ENCODE measurements around the gene TRIO. TPM values are rescaled to one million over a fixed set of nuclear protein-coding genes. Genes with fewer than 3 reads are reported as not detected.

Gene TRIO
- total and polyA plus RNA-seq, 10 of the 15 experiments (the other 5 are each of a cell fraction or from before 2014, with no cell fraction given), result 5.1 to 96.4 (median 44.6) TPM

DNA sequence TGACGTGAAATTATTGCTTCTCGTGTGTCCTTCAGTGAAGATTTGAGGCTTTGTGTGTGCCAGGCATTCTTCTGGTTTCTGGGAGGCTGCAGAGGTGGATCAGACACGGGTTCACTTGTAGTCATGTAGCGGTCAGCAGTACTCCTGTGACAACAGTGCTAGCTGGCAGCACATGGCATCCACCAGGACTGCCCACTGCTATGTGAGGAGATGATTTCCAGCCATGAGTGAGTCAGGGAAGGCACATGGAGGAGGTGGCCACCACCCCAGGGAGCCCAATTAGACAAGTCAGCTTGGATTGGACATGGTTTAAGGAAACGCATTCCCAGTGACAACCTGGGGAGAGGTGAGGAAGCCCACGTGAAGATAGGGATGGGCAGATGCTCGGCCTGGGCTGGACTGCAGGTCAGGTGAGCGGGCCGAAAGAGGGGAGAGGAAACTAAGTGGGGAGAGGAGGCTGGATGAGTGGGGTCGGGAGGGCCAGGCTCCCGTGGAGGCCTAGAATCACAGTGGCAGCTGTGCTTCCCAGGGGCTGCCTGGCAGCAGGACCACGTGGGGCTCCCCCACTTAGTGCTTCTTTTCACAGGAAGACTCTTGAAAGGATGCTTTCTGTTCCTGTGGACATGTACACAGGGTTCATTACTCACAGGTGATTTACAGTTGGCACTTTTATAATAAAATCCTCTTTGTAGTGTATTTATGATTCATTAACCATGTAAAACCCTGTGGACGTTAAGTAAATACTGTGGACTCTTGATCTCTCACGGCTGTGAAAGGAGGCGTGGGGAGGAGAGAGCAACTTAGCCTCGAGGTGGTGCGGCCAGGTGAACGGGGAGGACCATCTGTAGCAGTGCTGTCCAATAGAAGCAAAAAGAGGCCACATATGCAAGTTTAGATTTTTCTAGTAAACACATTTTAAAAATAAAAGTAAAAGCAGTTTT lies 358.5 kb downstream of the TRIO start:
- TF ChIP-seq HDGF (IDR thresholded peaks at IDR 0.05), result no peak
- 0 out of 2 replicates have a peak, but pooled peaks have one; percentile 23 for TF ChIP-seq POLR2A (IDR thresholded peaks at IDR 0.05; ENCODE audit: low read depth, low read length)
- ChIA-PET POLR2A (no interaction called here), SMC1A (ENCODE audit: uncharacterized antibody, unreplicated experiment) (no interaction called here), CTCF (no interaction called here), RAD21 (ENCODE audit: unreplicated experiment) (no interaction called here)
- in situ Hi-C loops (cut with MboI), result no loop called here
- Histone ChIP-seq H3K36me3 (ENCODE audit: control insufficient read depth in 2 of 2, insufficient read depth in 2 of 2, low read length in 1 of 2) (peaks cover 19 to 30% of the 10 kb centered on the region in 2 experiments), H3K79me2 (ENCODE audit: control insufficient read depth, insufficient read depth, low read length) (no peaks in the 10 kb centered on the region), H4K20me1 (ENCODE audit: control insufficient read depth, insufficient read depth) (no peaks in the 10 kb centered on the region), H3K27ac (ENCODE audit: control insufficient read depth, insufficient read depth) (no peak overlapping the region), H3K4me1 (ENCODE audit: control insufficient read depth, insufficient read depth, low read length) (no peaks in the 10 kb centered on the region), H3K4me2 (ENCODE audit: control insufficient read depth, insufficient read depth) (no peak overlapping the region), H2AFZ (ENCODE audit: control insufficient read depth, low read depth, low read length) (no peak overlapping the region), H3K9me3 (replicated peaks; ENCODE audit: control insufficient read depth, insufficient read depth, low read length) (no peaks in the 10 kb centered on the region), H3K27me3 (replicated peaks in 1 of 2; ENCODE audit: control insufficient read depth in 2 of 2, insufficient read depth in 2 of 2, low read length in 1 of 2) (no peaks in the 10 kb centered on the region), H3K9ac (ENCODE audit: control insufficient read depth, insufficient read depth, low read length) (no peak overlapping the region), H3K4me3 (no peak overlapping the region)
- ATAC-seq (no peak), FAIRE-seq (no peak), DNase-seq (ENCODE audit: low read depth, low spot score) (no peak)
- intact Hi-C loops (cut with micrococcal nuclease; ENCODE audit: unreplicated experiment), result no loop called here
- no TSS peak for BruUV-seq (replicated peaks)
- WGBS (ENCODE audit: insufficient coverage, insufficient replicate concordance, low lambda C conversion rate, missing lambda C conversion rate), result 94% methylated on average over 18 of the region's 18 CpGs

DNA sequence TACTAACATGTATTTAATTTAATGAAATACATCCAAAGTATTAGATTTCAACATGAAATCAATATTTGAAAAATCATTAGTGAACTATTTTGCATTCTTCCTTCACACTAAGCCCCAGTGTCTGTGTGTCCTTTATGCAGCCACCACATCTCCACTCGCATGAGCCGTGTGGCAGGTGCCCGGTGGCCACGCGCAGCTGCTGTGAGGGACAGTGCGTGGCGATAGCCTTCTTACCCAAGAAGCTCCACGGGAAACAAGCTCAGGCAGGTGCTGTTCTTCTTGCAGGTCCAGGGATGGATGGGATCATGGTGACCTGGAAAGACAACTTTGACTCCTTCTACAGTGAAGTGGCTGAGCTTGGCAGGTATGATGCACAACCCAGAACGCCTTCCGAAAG lies 359.1 kb downstream of the TRIO start:
- WGBS (ENCODE audit: insufficient coverage, insufficient replicate concordance, low lambda C conversion rate, missing lambda C conversion rate), result 98% methylated on average over 10 of the region's 10 CpGs
- DNase-seq (ENCODE audit: low read depth, low spot score), result no peak
- TF ChIP-seq, protein P1, sequence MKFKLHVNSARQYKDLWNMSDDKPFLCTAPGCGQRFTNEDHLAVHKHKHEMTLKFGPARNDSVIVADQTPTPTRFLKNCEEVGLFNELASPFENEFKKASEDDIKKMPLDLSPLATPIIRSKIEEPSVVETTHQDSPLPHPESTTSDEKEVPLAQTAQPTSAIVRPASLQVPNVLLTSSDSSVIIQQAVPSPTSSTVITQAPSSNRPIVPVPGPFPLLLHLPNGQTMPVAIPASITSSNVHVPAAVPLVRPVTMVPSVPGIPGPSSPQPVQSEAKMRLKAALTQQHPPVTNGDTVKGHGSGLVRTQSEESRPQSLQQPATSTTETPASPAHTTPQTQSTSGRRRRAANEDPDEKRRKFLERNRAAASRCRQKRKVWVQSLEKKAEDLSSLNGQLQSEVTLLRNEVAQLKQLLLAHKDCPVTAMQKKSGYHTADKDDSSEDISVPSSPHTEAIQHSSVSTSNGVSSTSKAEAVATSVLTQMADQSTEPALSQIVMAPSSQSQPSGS (IDR thresholded peaks at IDR 0.05; ENCODE audit: low read length), result no peak
- TF ChIP-seq BACH1 (IDR thresholded peaks at IDR 0.05; ENCODE audit: borderline replicate concordance), result no peak
- no peak for TF ChIP-seq YBX1 (IDR thresholded peaks at IDR 0.05)
- TF ChIP-seq CEBPB (IDR thresholded peaks at IDR 0.05; ENCODE audit: borderline replicate concordance in 1 of 2, low read depth in 2 of 2, low read length in 2 of 2), result no peak
- no peak for TF ChIP-seq SREBF1 (IDR thresholded peaks at IDR 0.05; ENCODE audit: low read length)
- TF ChIP-seq RAD21 (IDR thresholded peaks at IDR 0.05; ENCODE audit: insufficient read depth, low read depth, low read length), result no peak
- no peak for TF ChIP-seq PAX5 (IDR thresholded peaks at IDR 0.05; ENCODE audit: borderline replicate concordance, low read depth, low read length)
- TF ChIP-seq ZZZ3 (IDR thresholded peaks at IDR 0.05; ENCODE audit: control insufficient read depth, insufficient read length, low read depth), result no peak
- TF ChIP-seq, protein P2, sequence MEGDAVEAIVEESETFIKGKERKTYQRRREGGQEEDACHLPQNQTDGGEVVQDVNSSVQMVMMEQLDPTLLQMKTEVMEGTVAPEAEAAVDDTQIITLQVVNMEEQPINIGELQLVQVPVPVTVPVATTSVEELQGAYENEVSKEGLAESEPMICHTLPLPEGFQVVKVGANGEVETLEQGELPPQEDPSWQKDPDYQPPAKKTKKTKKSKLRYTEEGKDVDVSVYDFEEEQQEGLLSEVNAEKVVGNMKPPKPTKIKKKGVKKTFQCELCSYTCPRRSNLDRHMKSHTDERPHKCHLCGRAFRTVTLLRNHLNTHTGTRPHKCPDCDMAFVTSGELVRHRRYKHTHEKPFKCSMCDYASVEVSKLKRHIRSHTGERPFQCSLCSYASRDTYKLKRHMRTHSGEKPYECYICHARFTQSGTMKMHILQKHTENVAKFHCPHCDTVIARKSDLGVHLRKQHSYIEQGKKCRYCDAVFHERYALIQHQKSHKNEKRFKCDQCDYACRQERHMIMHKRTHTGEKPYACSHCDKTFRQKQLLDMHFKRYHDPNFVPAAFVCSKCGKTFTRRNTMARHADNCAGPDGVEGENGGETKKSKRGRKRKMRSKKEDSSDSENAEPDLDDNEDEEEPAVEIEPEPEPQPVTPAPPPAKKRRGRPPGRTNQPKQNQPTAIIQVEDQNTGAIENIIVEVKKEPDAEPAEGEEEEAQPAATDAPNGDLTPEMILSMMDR (IDR thresholded peaks at IDR 0.05 in 2 of 3, conservative IDR thresholded peaks at IDR 0.05 in 1 of 3; ENCODE audit: control insufficient read depth in 2 of 3, extremely low read depth in 1 of 3, insufficient read depth in 1 of 3, low read depth in 3 of 3, low read length in 3 of 3), result no peak

More for the DNA sequence above, 359.1 kb downstream of the TRIO start:
- Histone ChIP-seq H3K27me3 (replicated peaks in 1 of 2; ENCODE audit: control insufficient read depth in 2 of 2, insufficient read depth in 2 of 2, low read length in 1 of 2) (no peaks in the 10 kb centered on the region), H3K4me2 (ENCODE audit: control insufficient read depth, insufficient read depth) (no peak overlapping the region), H3K79me2 (ENCODE audit: control insufficient read depth, insufficient read depth, low read length) (no peaks in the 10 kb centered on the region), H3K36me3 (ENCODE audit: control insufficient read depth in 2 of 2, insufficient read depth in 2 of 2, low read length in 1 of 2) (peaks cover 16 to 30% of the 10 kb centered on the region in 2 experiments), H3K9me3 (replicated peaks; ENCODE audit: control insufficient read depth, insufficient read depth, low read length) (no peaks in the 10 kb centered on the region), H3K4me3 (no peak overlapping the region), H3K27ac (ENCODE audit: control insufficient read depth, insufficient read depth) (no peak overlapping the region), H3K4me1 (ENCODE audit: control insufficient read depth, insufficient read depth, low read length) (no peaks in the 10 kb centered on the region), H2AFZ (ENCODE audit: control insufficient read depth, low read depth, low read length) (no peak overlapping the region), H4K20me1 (ENCODE audit: control insufficient read depth, insufficient read depth) (no peaks in the 10 kb centered on the region), H3K9ac (ENCODE audit: control insufficient read depth, insufficient read depth, low read length) (no peak overlapping the region)
- ATAC-seq (no peak), FAIRE-seq (no peak)
- in situ Hi-C loops (cut with MboI), result no loop called here
- no TSS peak for BruUV-seq (replicated peaks)
- intact Hi-C loops (cut with micrococcal nuclease; ENCODE audit: unreplicated experiment), result no loop called here
- RAD21 ChIA-PET (ENCODE audit: unreplicated experiment), result no interaction called here
- CTCF ChIA-PET, result no interaction called here
- POLR2A ChIA-PET, result no interaction called here
- SMC1A ChIA-PET (ENCODE audit: uncharacterized antibody, unreplicated experiment), result no interaction called here
